Neural cell (in vitro differentiated cells): ENCODE results near the gene EIF5A. TPM values are rescaled to one million over a fixed set of nuclear protein-coding genes. Genes with fewer than 3 reads are reported as not detected.

Experiments
- H2AFZ ChIP-seq: fragments of 200-600, 300-800 bp; sonication (generic), shearing (Covaris generic); 2 replicates; pipeline ENCODE4 v1.6.0; 2014; ENCODE audit warnings: low read depth, mild to moderate bottlenecking, antibody characterized with exemption, low read length, moderate library complexity
- H3F3A ChIP-seq: fragments of 200-600 bp; shearing (Covaris generic); 2 replicates; pipeline ENCODE4 v1.6.1; 2016; ENCODE audit warnings: mild to moderate bottlenecking, moderate library complexity, mixed read lengths, antibody characterized with exemption, low read length; ENCODE audit not compliant: insufficient read depth, poor library complexity, severe bottlenecking
- H3K27ac ChIP-seq: fragments of 200-600, 300-800 bp; sonication (generic), shearing (Covaris generic); 2 replicates; pipeline ENCODE4 v1.5.1; 2014; ENCODE audit warnings: mild to moderate bottlenecking, low read length, moderate library complexity
- H3K27me3 ChIP-seq: fragments of 300-800, 200-600 bp; sonication (generic), shearing (Covaris generic); 2 replicates; pipeline ENCODE4 v1.6.0; 2014; ENCODE audit warnings: mild to moderate bottlenecking, low read depth, low read length, moderate library complexity; ENCODE audit not compliant: insufficient read depth
- H3K36me3 ChIP-seq: fragments of 300-800, 200-600 bp; sonication (generic), shearing (Covaris generic); 2 replicates; pipeline ENCODE4 v1.5.1; 2014; ENCODE audit warnings: mild to moderate bottlenecking, antibody characterized with exemption, low read length, moderate library complexity; ENCODE audit not compliant: insufficient read depth
- H3K4me2 ChIP-seq: fragments of 300-800, 200-600 bp; sonication (generic), shearing (Covaris generic); 2 replicates; pipeline ENCODE4 v1.6.0; 2014; ENCODE audit warnings: mild to moderate bottlenecking, low read length
- H3K4me3 ChIP-seq: fragments of 300-800, 200-600 bp; sonication (generic), shearing (Covaris generic); 2 replicates; pipeline ENCODE4 v1.5.1; 2014; ENCODE audit warnings: mild to moderate bottlenecking, low read length, moderate library complexity
- H3K79me2 ChIP-seq: fragments of 200-600 bp; shearing (Covaris generic); replicated peaks from 2 replicates; pipeline ENCODE4 v1.6.0; 2014; ENCODE audit warnings: mild to moderate bottlenecking, low read length, moderate library complexity; ENCODE audit not compliant: insufficient read depth
- H3K9ac ChIP-seq: fragments of 300-800, 200-600 bp; sonication (generic), shearing (Covaris generic); 2 replicates; pipeline ENCODE4 v1.6.1; 2016; ENCODE audit warnings: mild to moderate bottlenecking, low read length, mixed read lengths
- H3K9me2 ChIP-seq: fragments of 200-600 bp; shearing (Covaris generic); 2 replicates; pipeline ENCODE4 v1.6.1; 2016; ENCODE audit warnings: mild to moderate bottlenecking, low read length, mixed read lengths; ENCODE audit not compliant: insufficient read depth
- H3K9me3 ChIP-seq: fragments of 200-600, 300-800 bp; sonication (generic), shearing (Covaris generic); 2 replicates; pipeline ENCODE4 v1.6.1; 2016; ENCODE audit warnings: mild to moderate bottlenecking, mixed run types, low read length, moderate library complexity, mixed read lengths
- H4K20me1 ChIP-seq: fragments of 200-600 bp; shearing (Covaris generic); 2 replicates; pipeline ENCODE4 v1.6.1; 2016; ENCODE audit warnings: mild to moderate bottlenecking, mixed run types; ENCODE audit not compliant: insufficient read depth
- EZH2 ChIP-seq: fragments of 200-600, 300-800 bp; shearing (Covaris generic), sonication (generic); IDR thresholded peaks from 2 replicates; pipeline ENCODE4 v1.6.1; 2014; ENCODE audit warnings: antibody characterized with exemption, low read length, borderline replicate concordance, mild to moderate bottlenecking; ENCODE audit not compliant: insufficient read depth, poor library complexity, severe bottlenecking
- MXI1 ChIP-seq: fragments of 450-650 bp; conservative IDR thresholded peaks from 2 replicates; pipeline ENCODE4 v1.6.1; 2014; ENCODE audit warnings: antibody characterized with exemption, mild to moderate bottlenecking; ENCODE audit not compliant: poor library complexity, severe bottlenecking
- POLR2AphosphoS5 ChIP-seq: IDR thresholded peaks from 2 replicates; pipeline ENCODE4 v1.6.1; 2012
- RAD21 ChIP-seq: fragments of 450-650 bp; conservative IDR thresholded peaks from 2 replicates; pipeline ENCODE4 v1.6.1; 2014; ENCODE audit warnings: antibody characterized with exemption, mild to moderate bottlenecking, moderate library complexity
- SMC3 ChIP-seq: fragments of 450-650 bp; conservative IDR thresholded peaks from 2 replicates; pipeline ENCODE4 v1.6.1; 2014; ENCODE audit warnings: antibody characterized with exemption, mild to moderate bottlenecking, moderate library complexity; ENCODE audit not compliant: poor library complexity
- TAF1 ChIP-seq: IDR thresholded peaks from 2 replicates; pipeline ENCODE4 v1.6.1; 2012; ENCODE audit warnings: low read depth
- polyA plus RNA-seq: library from polyadenylated mRNA; depleted of rRNA; stranded (reverse); fragments of >200 nt; gene quantifications from 2 replicates; pipeline ENCODE4 v1.2.3, GENCODE V29; 2014
- TF ChIP-seq, protein P1 (sequence below): IDR thresholded peaks from 2 replicates; pipeline ENCODE4 v1.6.1; 2012; ENCODE audit warnings: borderline replicate concordance
- TF ChIP-seq, protein P2 (sequence below): fragments of 450-650 bp; IDR thresholded peaks from 2 replicates; pipeline ENCODE4 v1.5.1; 2014; ENCODE audit warnings: antibody characterized with exemption, mild to moderate bottlenecking, moderate library complexity; ENCODE audit not compliant: poor library complexity, severe bottlenecking

The EIF5A gene
- polyA plus RNA-seq, 1 donor from 2014 or later, result 164 TPM

DNA sequence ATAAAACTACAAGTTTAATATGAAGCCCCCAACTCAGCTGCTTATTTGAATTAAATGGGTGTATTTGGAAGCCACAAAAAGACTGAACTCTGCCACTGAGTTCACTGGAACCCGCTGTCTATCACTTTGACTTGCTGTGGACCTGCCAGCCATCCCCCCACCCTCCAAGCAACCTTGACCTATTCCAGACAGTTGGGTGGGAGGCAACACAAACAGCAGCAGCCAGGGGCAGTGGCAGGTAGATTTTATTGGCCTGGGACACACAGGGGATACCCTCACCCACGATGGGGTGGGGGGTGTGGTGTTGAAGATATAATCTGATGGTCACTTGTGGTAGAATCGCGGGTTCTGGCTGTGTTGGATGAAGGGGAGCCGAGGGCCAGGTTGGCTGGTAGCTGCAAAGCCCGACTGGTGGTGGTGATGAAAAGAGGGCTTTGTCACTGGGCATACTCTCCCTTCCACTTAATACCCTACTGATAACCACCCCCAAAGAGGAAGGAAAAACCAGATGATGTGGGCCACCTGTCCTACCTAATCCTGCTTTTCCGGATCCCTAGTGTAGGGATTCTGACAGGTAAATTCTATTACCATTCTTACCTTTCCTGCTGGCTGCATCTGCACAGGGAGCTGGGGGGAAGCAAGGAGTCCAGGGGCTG lies 5.1 kb downstream of the EIF5A start:
- peaks cover 42% of the 10 kb centered on the region for H3K79me2 ChIP-seq
- no peaks in the 10 kb centered on the region for H3K9me3 ChIP-seq
- H3K4me2 ChIP-seq, result no peak overlapping the region
- peaks cover 12% of the 10 kb centered on the region for H4K20me1 ChIP-seq
- H3K27ac ChIP-seq, result no peak overlapping the region
- H3K36me3 ChIP-seq, result no peaks in the 10 kb centered on the region
- no peak overlapping the region for H2AFZ ChIP-seq
- no peaks in the 10 kb centered on the region for H3K9me2 ChIP-seq
- TF ChIP-seq EZH2, result no peak
- no peak for TF ChIP-seq RAD21
- TF ChIP-seq, protein P1, sequence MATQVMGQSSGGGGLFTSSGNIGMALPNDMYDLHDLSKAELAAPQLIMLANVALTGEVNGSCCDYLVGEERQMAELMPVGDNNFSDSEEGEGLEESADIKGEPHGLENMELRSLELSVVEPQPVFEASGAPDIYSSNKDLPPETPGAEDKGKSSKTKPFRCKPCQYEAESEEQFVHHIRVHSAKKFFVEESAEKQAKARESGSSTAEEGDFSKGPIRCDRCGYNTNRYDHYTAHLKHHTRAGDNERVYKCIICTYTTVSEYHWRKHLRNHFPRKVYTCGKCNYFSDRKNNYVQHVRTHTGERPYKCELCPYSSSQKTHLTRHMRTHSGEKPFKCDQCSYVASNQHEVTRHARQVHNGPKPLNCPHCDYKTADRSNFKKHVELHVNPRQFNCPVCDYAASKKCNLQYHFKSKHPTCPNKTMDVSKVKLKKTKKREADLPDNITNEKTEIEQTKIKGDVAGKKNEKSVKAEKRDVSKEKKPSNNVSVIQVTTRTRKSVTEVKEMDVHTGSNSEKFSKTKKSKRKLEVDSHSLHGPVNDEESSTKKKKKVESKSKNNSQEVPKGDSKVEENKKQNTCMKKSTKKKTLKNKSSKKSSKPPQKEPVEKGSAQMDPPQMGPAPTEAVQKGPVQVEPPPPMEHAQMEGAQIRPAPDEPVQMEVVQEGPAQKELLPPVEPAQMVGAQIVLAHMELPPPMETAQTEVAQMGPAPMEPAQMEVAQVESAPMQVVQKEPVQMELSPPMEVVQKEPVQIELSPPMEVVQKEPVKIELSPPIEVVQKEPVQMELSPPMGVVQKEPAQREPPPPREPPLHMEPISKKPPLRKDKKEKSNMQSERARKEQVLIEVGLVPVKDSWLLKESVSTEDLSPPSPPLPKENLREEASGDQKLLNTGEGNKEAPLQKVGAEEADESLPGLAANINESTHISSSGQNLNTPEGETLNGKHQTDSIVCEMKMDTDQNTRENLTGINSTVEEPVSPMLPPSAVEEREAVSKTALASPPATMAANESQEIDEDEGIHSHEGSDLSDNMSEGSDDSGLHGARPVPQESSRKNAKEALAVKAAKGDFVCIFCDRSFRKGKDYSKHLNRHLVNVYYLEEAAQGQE, result no peak
- TF ChIP-seq, protein P2, sequence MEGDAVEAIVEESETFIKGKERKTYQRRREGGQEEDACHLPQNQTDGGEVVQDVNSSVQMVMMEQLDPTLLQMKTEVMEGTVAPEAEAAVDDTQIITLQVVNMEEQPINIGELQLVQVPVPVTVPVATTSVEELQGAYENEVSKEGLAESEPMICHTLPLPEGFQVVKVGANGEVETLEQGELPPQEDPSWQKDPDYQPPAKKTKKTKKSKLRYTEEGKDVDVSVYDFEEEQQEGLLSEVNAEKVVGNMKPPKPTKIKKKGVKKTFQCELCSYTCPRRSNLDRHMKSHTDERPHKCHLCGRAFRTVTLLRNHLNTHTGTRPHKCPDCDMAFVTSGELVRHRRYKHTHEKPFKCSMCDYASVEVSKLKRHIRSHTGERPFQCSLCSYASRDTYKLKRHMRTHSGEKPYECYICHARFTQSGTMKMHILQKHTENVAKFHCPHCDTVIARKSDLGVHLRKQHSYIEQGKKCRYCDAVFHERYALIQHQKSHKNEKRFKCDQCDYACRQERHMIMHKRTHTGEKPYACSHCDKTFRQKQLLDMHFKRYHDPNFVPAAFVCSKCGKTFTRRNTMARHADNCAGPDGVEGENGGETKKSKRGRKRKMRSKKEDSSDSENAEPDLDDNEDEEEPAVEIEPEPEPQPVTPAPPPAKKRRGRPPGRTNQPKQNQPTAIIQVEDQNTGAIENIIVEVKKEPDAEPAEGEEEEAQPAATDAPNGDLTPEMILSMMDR, result no peak
- TF ChIP-seq SMC3, result no peak
- no peak for TF ChIP-seq POLR2AphosphoS5
- TF ChIP-seq TAF1, result no peak
- no peak for TF ChIP-seq MXI1
- H3K9ac ChIP-seq, result no peak overlapping the region
- H3K27me3 ChIP-seq, result no peaks in the 10 kb centered on the region
- H3F3A ChIP-seq, result no peaks in the 10 kb centered on the region
- no peak overlapping the region for H3K4me3 ChIP-seq

DNA sequence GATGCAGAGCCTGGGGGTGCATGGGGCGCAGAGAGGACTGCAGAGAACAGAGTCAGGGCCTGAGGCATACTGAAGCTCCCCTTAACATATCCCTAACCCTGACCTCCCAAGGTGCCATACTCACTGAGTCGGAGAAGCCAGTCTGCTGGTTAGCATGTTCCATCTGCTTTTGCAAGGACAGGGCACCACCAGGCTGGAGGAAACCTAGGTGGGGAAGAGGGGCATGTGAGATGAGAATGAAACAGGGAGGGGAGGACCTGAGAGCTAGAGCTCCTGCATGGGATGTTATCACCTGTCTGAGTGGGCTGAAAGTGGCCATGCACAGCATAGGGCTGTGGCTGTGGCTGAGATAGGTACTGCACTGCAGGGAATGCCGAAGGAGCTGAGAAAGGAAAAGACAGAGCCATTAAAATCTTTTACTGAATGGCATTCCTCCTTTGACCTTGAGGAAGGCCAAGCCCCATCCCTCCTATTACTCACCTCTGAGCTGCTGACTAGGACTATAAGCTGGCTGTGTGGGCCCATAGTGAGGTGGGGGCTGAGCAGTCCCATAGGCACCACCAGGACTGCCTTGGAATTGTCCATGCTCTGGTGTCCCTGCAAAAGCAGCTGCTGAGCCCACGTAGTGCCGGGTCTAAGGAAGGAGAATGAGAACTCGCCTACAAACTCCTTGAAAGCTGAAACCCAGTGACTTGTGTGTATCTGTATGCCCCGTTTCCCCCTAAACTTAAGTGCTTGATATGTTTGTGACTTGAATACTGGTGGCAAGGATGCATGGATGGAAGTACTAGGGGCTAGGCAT lies 5.9 kb downstream of the EIF5A start:
- TF ChIP-seq, protein P1, result no peak
- TF ChIP-seq, protein P2, result no peak
- TF ChIP-seq POLR2AphosphoS5 (no peak), EZH2 (no peak), SMC3 (no peak), TAF1 (no peak), MXI1 (no peak)
- Histone ChIP-seq H3K4me3 (peak overlapping the region; percentile 83), H3K27ac (no peak overlapping the region), H3K9ac (no peak overlapping the region), H3F3A (no peaks in the 10 kb centered on the region), H3K9me2 (no peaks in the 10 kb centered on the region), H3K79me2 (peaks cover 39% of the 10 kb centered on the region), H3K27me3 (no peaks in the 10 kb centered on the region), H4K20me1 (peaks cover 10% of the 10 kb centered on the region), H2AFZ (no peak overlapping the region), H3K36me3 (no peaks in the 10 kb centered on the region), H3K9me3 (no peaks in the 10 kb centered on the region), H3K4me2 (no peak overlapping the region)
